Adrenal gland (tissue), 5 donors: Measurements from ENCODE around the gene EXD3.

ENCODE experiments used
- POLR2A ChIP-seq, 2 donors: fragments of 450-650 bp; IDR thresholded peaks; one replicate each; pipeline ENCODE4 v1.6.1; 2017; ENCODE audit warnings: antibody characterized with exemption in 2 of 2, mild to moderate bottlenecking in 2 of 2, moderate library complexity in 1 of 2
- TF ChIP-seq, protein P1 (sequence below), 6 experiments: fragments of 450-650 bp in 4 of 6; fragments of 200-600 bp in 2 of 6; sonication (generic) in 1 of 6; IDR thresholded peaks; 1 replicate in 5 of 6; 2 replicates in 1 of 6; pipeline versions ENCODE4 v1.5.1 to v1.8.0; 2016 to 2021; ENCODE audit warnings: antibody characterized with exemption in 6 of 6, mild to moderate bottlenecking in 2 of 6, moderate library complexity in 1 of 6
- donor health status: DM: no; HTN: no; CAD: no.

- TF ChIP-seq, protein P1, sequence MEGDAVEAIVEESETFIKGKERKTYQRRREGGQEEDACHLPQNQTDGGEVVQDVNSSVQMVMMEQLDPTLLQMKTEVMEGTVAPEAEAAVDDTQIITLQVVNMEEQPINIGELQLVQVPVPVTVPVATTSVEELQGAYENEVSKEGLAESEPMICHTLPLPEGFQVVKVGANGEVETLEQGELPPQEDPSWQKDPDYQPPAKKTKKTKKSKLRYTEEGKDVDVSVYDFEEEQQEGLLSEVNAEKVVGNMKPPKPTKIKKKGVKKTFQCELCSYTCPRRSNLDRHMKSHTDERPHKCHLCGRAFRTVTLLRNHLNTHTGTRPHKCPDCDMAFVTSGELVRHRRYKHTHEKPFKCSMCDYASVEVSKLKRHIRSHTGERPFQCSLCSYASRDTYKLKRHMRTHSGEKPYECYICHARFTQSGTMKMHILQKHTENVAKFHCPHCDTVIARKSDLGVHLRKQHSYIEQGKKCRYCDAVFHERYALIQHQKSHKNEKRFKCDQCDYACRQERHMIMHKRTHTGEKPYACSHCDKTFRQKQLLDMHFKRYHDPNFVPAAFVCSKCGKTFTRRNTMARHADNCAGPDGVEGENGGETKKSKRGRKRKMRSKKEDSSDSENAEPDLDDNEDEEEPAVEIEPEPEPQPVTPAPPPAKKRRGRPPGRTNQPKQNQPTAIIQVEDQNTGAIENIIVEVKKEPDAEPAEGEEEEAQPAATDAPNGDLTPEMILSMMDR (IDR thresholded peaks at IDR 0.05) = no peak
- no peak for TF ChIP-seq POLR2A (IDR thresholded peaks at IDR 0.05)
Measured at GRCh38 chr9:137462396-137462985, 39.5 kb upstream of the EXD3 start.
